Measurements from ENCODE around the gene PLEKHM3.

- TF ChIP-seq TEAD4 (IDR thresholded peaks at IDR 0.05) (no peak), REST (IDR thresholded peaks at IDR 0.05; ENCODE audit: low read depth) (no peak), RAD21 (IDR thresholded peaks at IDR 0.05; ENCODE audit: low read depth) (no peak), MAX (IDR thresholded peaks at IDR 0.05) (no peak), EP300 (IDR thresholded peaks at IDR 0.05; ENCODE audit: borderline replicate concordance) (no peak), NFIC (IDR thresholded peaks at IDR 0.05) (no peak), TAF1 (IDR thresholded peaks at IDR 0.05; ENCODE audit: low read depth) (no peak), FOXM1 (IDR thresholded peaks at IDR 0.05; ENCODE audit: borderline replicate concordance, low read depth) (no peak)
- TF ChIP-seq, protein P1, sequence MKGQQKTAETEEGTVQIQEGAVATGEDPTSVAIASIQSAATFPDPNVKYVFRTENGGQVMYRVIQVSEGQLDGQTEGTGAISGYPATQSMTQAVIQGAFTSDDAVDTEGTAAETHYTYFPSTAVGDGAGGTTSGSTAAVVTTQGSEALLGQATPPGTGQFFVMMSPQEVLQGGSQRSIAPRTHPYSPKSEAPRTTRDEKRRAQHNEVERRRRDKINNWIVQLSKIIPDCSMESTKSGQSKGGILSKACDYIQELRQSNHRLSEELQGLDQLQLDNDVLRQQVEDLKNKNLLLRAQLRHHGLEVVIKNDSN (IDR thresholded peaks at IDR 0.05): no peak
These were observed 140.3 kb downstream of the PLEKHM3 start for GRCh38 chr2:207885010-207885409.
